HepG2 (cell line): ENCODE data around the gene GCDH. TPM values are rescaled to one million over a fixed set of nuclear protein-coding genes. Genes with fewer than 3 reads are reported as not detected.

ENCODE experiments used
- AGO2 ChIP-seq: fragments of 200-400 bp; formaldehyde crosslinking; optimal IDR thresholded peaks from 2 replicates; pipeline ENCODE3; 2017; ENCODE audit warnings: mild to moderate bottlenecking, low read depth, low read length, moderate library complexity
- GZF1 ChIP-seq: sonication (generic); formaldehyde crosslinking; IDR thresholded peaks from 2 replicates; pipeline ENCODE4 v1.5.1; 2020; ENCODE audit warnings: mild to moderate bottlenecking, missing genetic modification reagents
- HMG20A ChIP-seq: IDR thresholded peaks from 2 replicates; pipeline ENCODE4 v1.6.1; 2016; ENCODE audit warnings: borderline replicate concordance
- IKZF1 ChIP-seq: fragments of 450-650 bp; IDR thresholded peaks from 2 replicates; pipeline ENCODE4 v1.7.1; 2016
- ISX ChIP-seq: sonication (generic); formaldehyde crosslinking; conservative IDR thresholded peaks from 2 replicates; pipeline ENCODE4 v1.5.0; 2020; ENCODE audit warnings: missing genetic modification reagents
- MXI1 ChIP-seq: IDR thresholded peaks from 3 replicates; pipeline ENCODE4 v1.6.1; 2012; ENCODE audit warnings: low read depth, low read length, inconsistent platforms, borderline replicate concordance
- NFE2 ChIP-seq: sonication (generic); formaldehyde crosslinking; IDR thresholded peaks from 2 replicates; pipeline ENCODE4 v1.4.0; 2020; ENCODE audit warnings: missing genetic modification reagents
- NFE2L1 ChIP-seq: sonication (generic); formaldehyde crosslinking; IDR thresholded peaks from 2 replicates; pipeline ENCODE4 v1.4.0; 2020; ENCODE audit warnings: missing genetic modification reagents, mild to moderate bottlenecking, borderline replicate concordance
- NFIC ChIP-seq: IDR thresholded peaks from 2 replicates; pipeline ENCODE4 v1.6.1; 2012; ENCODE audit warnings: mild to moderate bottlenecking, low read length, inconsistent platforms
- PHF8 ChIP-seq: sonication (generic); formaldehyde crosslinking; IDR thresholded peaks from 2 replicates; pipeline ENCODE4 v1.5.0; 2020; ENCODE audit warnings: missing genetic modification reagents
- TEAD3 ChIP-seq: optimal IDR thresholded peaks from 2 replicates; pipeline ENCODE3; 2016; ENCODE audit warnings: borderline replicate concordance
- U2AF2 ChIP-seq: fragments of 200-400 bp; formaldehyde crosslinking; IDR thresholded peaks from 2 replicates; pipeline ENCODE4 v1.6.1; 2017; ENCODE audit warnings: low read depth, mild to moderate bottlenecking, low read length
- WIZ ChIP-seq: sonication (generic); formaldehyde crosslinking; IDR thresholded peaks from 2 replicates; pipeline ENCODE4 v1.5.1; 2020; ENCODE audit warnings: mild to moderate bottlenecking, missing genetic modification reagents
- ZBTB3 ChIP-seq: sonication (generic); formaldehyde crosslinking; IDR thresholded peaks from 2 replicates; pipeline ENCODE4 v1.4.0; 2020; ENCODE audit warnings: low read depth, mild to moderate bottlenecking, moderate library complexity, missing genetic modification reagents, borderline replicate concordance
- ZBTB7B ChIP-seq: sonication (generic); formaldehyde crosslinking; IDR thresholded peaks from 2 replicates; pipeline ENCODE4 v1.4.0; 2020; ENCODE audit warnings: missing genetic modification reagents
- ZFP62 ChIP-seq: sonication (generic); formaldehyde crosslinking; IDR thresholded peaks from 2 replicates; pipeline ENCODE4 v1.4.0; 2020; ENCODE audit warnings: missing genetic modification reagents
- ZFY ChIP-seq: sonication (generic); formaldehyde crosslinking; IDR thresholded peaks from 2 replicates; pipeline ENCODE4 v1.4.0; 2020; ENCODE audit warnings: missing genetic modification reagents
- ZMYM3 ChIP-seq: sonication (generic); formaldehyde crosslinking; IDR thresholded peaks from 2 replicates; pipeline ENCODE4 v1.5.1; 2020; ENCODE audit warnings: mild to moderate bottlenecking, missing genetic modification reagents
- ZNF121 ChIP-seq: sonication (generic); formaldehyde crosslinking; IDR thresholded peaks from 2 replicates; pipeline ENCODE4 v1.5.0; 2020; ENCODE audit warnings: mild to moderate bottlenecking, missing genetic modification reagents
- ZNF20 ChIP-seq: sonication (generic); formaldehyde crosslinking; IDR thresholded peaks from 2 replicates; pipeline ENCODE4 v1.4.0; 2020; ENCODE audit warnings: mild to moderate bottlenecking, moderate library complexity, missing genetic modification reagents
- ZNF484 ChIP-seq: sonication (generic); formaldehyde crosslinking; IDR thresholded peaks from 2 replicates; pipeline ENCODE4 v1.5.1; 2020; ENCODE audit warnings: mild to moderate bottlenecking, low read depth, missing genetic modification reagents, borderline replicate concordance
- ZNF567 ChIP-seq: sonication (generic); formaldehyde crosslinking; IDR thresholded peaks from 2 replicates; pipeline ENCODE4 v1.8.1; 2023; ENCODE audit warnings: mild to moderate bottlenecking, missing genetic modification reagents, borderline replicate concordance
- ZNF629 ChIP-seq: sonication (generic); formaldehyde crosslinking; conservative IDR thresholded peaks from 2 replicates; pipeline ENCODE4 v1.5.0; 2020; ENCODE audit warnings: missing genetic modification reagents
- polyA plus RNA-seq, 8 experiments: library from polyadenylated mRNA; depleted of rRNA in 3 of 8; stranded (reverse) in 7 of 8; unstranded in 1 of 8; fragments of >200 nt; fragmentation: Illumina TruSeq in 4 of 8; extraction: Trizol in 4 of 8; gene quantifications; 2 replicates each; pipeline versions ENCODE4 v1.2.1 to v1.2.3, GENCODE V29; 2011 to 2016; ENCODE audit warnings: low read depth in 4 of 8, missing spikeins in 1 of 8, mixed read lengths in 1 of 8; ENCODE audit not compliant: insufficient read depth in 1 of 8
- total RNA-seq, 5 experiments: library from RNA; depleted of rRNA; stranded (reverse); fragments of >200 nt; fragmentation: Illumina TruSeq; extraction: Trizol; gene quantifications; 2 replicates each; pipeline ENCODE4 v1.2.3, GENCODE V29; 2016; ENCODE audit warnings: low read depth in 1 of 5
- TF ChIP-seq, protein P1 (sequence below): IDR thresholded peaks from 2 replicates; pipeline ENCODE4 v1.6.1; 2016; ENCODE audit warnings: low read depth, missing genetic modification reagents, missing compliant biosample characterization
- TF ChIP-seq, protein P2 (sequence below): sonication (generic); IDR thresholded peaks from 2 replicates; pipeline ENCODE4 v1.6.1; 2016; ENCODE audit warnings: low read depth, borderline replicate concordance

Gene GCDH
- total and polyA plus RNA-seq, 2 of the 13 experiments (the other 11 are each of a cell fraction or from before 2014, with no cell fraction given) = 15.1 to 38.0 TPM

DNA sequence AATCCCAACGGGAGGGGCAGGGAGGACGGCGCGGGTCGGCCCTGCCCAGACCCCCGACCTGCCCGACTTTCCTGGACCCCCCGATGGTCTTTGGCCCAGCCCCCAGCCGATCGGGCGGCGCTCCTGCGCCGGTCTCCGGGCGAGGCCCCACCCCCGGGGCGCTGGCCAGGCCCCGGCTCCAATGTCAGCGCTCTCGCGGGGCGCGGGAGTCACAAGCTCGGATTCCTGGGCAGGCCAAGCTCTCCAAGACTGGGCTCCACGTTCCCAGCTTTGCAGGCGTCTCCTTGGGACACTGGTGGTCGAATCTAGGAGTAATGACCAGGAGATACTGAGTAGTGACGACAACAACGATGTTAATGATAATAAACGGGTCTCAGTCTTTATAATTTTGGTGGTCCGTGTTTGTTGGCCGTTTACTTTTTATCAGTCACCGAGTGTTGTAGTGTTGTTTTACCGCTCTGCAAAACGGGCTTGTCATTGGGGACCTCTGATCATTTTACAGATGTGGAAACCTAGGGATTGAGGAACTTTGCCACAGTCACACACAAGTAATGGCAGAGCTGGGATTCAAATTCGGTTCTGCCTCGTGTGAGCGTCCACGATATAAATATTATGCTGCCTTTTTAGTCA lies 55.2 kb downstream of the GCDH start (continued):
- TF ChIP-seq ZNF567 (no peak), ISX (CRISPR knock-in tag) (no peak), ZBTB3 (CRISPR knock-in tag) (no peak), ZMYM3 (no peak), NFE2L1 (CRISPR knock-in tag) (no peak), U2AF2 (no peak), ZFY (CRISPR knock-in tag) (peak; percentile 45), ZFP62 (CRISPR knock-in tag) (no peak), IKZF1 (no peak), HMG20A (CRISPR knock-in tag) (no peak), MXI1 (peak; percentile 9; the same call in 1 of the 3 replicates), WIZ (CRISPR knock-in tag) (no peak), ZNF484 (CRISPR knock-in tag) (no peak), ZBTB7B (CRISPR knock-in tag) (no peak), NFIC (peak; percentile 26; the same call in 1 of the 2 replicates), ZNF121 (CRISPR knock-in tag) (no peak), AGO2 (peak; percentile 4), PHF8 (CRISPR knock-in tag) (peak; percentile 18; the same call in 1 of the 2 replicates), NFE2 (CRISPR knock-in tag) (no peak), TEAD3 (CRISPR knock-in tag) (no peak), GZF1 (CRISPR knock-in tag) (no peak), ZNF20 (CRISPR knock-in tag) (0 out of 2 replicates have a peak, but pooled peaks have one; percentile 26), ZNF629 (CRISPR knock-in tag) (peak; percentile 37; the same call in 1 of the 2 replicates)
- TF ChIP-seq, protein P1, sequence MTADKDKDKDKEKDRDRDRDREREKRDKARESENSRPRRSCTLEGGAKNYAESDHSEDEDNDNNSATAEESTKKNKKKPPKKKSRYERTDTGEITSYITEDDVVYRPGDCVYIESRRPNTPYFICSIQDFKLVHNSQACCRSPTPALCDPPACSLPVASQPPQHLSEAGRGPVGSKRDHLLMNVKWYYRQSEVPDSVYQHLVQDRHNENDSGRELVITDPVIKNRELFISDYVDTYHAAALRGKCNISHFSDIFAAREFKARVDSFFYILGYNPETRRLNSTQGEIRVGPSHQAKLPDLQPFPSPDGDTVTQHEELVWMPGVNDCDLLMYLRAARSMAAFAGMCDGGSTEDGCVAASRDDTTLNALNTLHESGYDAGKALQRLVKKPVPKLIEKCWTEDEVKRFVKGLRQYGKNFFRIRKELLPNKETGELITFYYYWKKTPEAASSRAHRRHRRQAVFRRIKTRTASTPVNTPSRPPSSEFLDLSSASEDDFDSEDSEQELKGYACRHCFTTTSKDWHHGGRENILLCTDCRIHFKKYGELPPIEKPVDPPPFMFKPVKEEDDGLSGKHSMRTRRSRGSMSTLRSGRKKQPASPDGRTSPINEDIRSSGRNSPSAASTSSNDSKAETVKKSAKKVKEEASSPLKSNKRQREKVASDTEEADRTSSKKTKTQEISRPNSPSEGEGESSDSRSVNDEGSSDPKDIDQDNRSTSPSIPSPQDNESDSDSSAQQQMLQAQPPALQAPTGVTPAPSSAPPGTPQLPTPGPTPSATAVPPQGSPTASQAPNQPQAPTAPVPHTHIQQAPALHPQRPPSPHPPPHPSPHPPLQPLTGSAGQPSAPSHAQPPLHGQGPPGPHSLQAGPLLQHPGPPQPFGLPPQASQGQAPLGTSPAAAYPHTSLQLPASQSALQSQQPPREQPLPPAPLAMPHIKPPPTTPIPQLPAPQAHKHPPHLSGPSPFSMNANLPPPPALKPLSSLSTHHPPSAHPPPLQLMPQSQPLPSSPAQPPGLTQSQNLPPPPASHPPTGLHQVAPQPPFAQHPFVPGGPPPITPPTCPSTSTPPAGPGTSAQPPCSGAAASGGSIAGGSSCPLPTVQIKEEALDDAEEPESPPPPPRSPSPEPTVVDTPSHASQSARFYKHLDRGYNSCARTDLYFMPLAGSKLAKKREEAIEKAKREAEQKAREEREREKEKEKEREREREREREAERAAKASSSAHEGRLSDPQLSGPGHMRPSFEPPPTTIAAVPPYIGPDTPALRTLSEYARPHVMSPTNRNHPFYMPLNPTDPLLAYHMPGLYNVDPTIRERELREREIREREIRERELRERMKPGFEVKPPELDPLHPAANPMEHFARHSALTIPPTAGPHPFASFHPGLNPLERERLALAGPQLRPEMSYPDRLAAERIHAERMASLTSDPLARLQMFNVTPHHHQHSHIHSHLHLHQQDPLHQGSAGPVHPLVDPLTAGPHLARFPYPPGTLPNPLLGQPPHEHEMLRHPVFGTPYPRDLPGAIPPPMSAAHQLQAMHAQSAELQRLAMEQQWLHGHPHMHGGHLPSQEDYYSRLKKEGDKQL (CRISPR knock-in tag) = no peak
- TF ChIP-seq, protein P2, sequence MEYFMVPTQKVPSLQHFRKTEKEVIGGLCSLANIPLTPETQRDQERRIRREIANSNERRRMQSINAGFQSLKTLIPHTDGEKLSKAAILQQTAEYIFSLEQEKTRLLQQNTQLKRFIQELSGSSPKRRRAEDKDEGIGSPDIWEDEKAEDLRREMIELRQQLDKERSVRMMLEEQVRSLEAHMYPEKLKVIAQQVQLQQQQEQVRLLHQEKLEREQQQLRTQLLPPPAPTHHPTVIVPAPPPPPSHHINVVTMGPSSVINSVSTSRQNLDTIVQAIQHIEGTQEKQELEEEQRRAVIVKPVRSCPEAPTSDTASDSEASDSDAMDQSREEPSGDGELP = no peak
